ENCODE results near the gene NOM1. TPM values are rescaled to one million over a fixed set of nuclear protein-coding genes. Genes with fewer than 3 reads are reported as not detected.
"Not testable (repeated sequence)": the region's sequence is repeated elsewhere in the genome, so short reads cannot be mapped to it uniquely, and the experiment has no call there.

The NOM1 gene
- polyA plus RNA-seq, 1 donor = 21.2 TPM

- H3K27ac ChIP-seq (ENCODE audit: low read length); H3K27me3 ChIP-seq (ENCODE audit: control insufficient read depth, insufficient read depth, low read length); H3K36me3 ChIP-seq (ENCODE audit: control insufficient read depth, insufficient read depth, low read length); H3K4me3 ChIP-seq (ENCODE audit: low read length); DNase-seq; H3K9me3 ChIP-seq (ENCODE audit: control insufficient read depth, low read depth, low read length); H3K4me1 ChIP-seq (ENCODE audit: control insufficient read depth, insufficient read depth, low read length): not testable (repeated sequence)
- 73% methylated on average over 3 of the region's 24 CpGs for WGBS (ENCODE audit: insufficient coverage, low lambda C conversion rate)
Measured at GRCh38 chr7:156920487-156921373, 28.8 kb upstream of the NOM1 start.

- H3K27ac ChIP-seq (ENCODE audit: low read length); H3K9me3 ChIP-seq (ENCODE audit: control insufficient read depth, low read depth, low read length); H3K4me1 ChIP-seq (ENCODE audit: control insufficient read depth, insufficient read depth, low read length); H3K36me3 ChIP-seq (ENCODE audit: control insufficient read depth, insufficient read depth, low read length); H3K4me3 ChIP-seq (ENCODE audit: low read length); H3K27me3 ChIP-seq (ENCODE audit: control insufficient read depth, insufficient read depth, low read length); DNase-seq: not testable (repeated sequence)
- WGBS (ENCODE audit: insufficient coverage, low lambda C conversion rate) = no CpG with 5 or more reads among the region's 6 CpGs
Measured at GRCh38 chr7:156922304-156922703, 27.2 kb upstream of the NOM1 start.

DNA sequence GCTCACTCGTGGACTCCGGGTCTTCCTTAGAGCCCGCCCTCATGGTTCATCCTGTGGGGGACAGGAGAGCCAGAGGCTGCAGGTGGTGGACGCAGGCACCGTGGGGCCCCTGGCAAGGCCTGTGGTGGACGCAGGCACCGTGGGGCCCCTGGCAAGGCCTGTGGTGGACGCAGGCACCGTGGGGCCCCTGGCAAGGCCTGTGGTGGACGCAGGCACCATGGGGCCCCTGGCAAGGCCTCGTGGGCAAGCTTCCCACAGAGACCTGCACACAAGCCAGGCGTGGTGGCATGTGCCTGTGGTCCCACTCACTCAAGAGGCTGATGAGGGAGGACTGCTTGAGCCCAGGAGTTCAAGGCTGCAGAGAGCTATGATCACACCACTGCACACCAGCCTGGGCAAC is 23.7 kb upstream of the NOM1 start:
- not testable (repeated sequence) for H3K4me1 ChIP-seq (ENCODE audit: control insufficient read depth, insufficient read depth, low read length); H3K27ac ChIP-seq (ENCODE audit: low read length); H3K27me3 ChIP-seq (ENCODE audit: control insufficient read depth, insufficient read depth, low read length); H3K9me3 ChIP-seq (ENCODE audit: control insufficient read depth, low read depth, low read length); DNase-seq; H3K4me3 ChIP-seq (ENCODE audit: low read length); H3K36me3 ChIP-seq (ENCODE audit: control insufficient read depth, insufficient read depth, low read length)
- no CpG with 5 or more reads among the region's 12 CpGs for WGBS (ENCODE audit: insufficient coverage, low lambda C conversion rate)

DNA sequence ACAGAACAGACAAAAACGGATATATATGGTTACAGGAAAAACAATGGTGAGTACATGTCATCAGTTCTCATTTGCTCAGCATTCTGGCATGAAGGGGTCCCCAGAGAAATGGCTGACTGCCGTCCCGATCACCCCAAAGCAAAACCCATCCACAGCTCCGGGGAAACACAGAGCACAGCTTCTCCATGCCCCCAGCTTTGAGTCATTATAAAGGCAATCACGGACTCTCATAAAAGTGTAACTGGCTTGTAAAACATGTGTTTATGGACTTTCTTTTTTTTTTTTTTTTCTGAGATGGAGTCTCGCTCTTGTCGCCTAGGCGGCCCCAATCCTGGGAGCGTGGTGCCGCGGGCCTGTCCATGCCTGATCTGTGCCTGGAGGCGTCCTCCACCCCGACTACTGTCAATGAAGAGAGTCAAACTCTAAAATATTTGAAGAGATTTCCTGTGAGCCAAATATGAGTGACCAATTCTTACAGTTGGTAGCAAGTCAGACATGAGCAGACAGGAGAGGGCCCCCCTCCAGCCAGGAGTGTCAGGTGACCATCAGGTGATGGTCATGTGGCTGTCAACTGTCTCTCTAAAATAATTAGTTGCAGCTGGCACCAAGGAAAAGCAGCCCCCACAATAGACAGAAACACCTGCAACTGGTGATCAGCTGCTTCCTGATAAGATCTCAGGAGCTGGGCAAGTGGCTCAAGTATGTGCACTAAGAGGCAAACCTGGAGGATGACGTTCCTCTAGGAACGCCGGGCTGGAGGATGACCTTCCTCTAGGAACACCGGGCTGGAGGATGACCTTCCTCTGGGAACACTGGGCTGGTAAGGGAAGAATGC is 21.7 kb upstream of the NOM1 start:
- Histone ChIP-seq H3K27ac (ENCODE audit: low read length) (peak overlapping the region; percentile 15), H3K36me3 (ENCODE audit: control insufficient read depth, insufficient read depth, low read length) (no peaks in the 10 kb centered on the region), H3K4me3 (ENCODE audit: low read length) (no peak overlapping the region), H3K27me3 (ENCODE audit: control insufficient read depth, insufficient read depth, low read length) (peaks cover 8% of the 10 kb centered on the region), H3K9me3 (ENCODE audit: control insufficient read depth, low read depth, low read length) (no peaks in the 10 kb centered on the region), H3K4me1 (ENCODE audit: control insufficient read depth, insufficient read depth, low read length) (no peaks in the 10 kb centered on the region)
- DNase-seq = no peak
- WGBS (ENCODE audit: insufficient coverage, low lambda C conversion rate) = 100% methylated on average over 1 of the region's 17 CpGs

DNA sequence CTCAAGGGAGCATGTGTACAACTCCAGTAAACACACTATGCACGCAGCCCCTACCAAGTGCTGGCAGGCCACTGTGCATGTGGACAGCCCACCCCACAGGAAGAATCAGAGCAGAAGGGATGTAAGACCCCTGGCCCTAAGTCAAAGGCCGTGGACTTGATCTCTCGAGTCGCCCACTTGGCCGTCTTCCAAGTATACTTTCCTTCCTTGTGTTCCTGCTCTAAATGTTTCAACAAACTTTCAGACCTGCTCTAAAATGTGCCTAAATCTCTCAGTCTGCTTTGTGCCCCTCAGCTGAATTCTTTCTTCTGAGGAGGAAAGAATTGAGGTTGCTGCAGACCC is 21.1 kb upstream of the NOM1 start:
- no CpG with 5 or more reads among the region's 5 CpGs for whole genome bisulfite sequencing (ENCODE audit: insufficient coverage, low lambda C conversion rate)
- DNase-seq = no peak
- Histone ChIP-seq H3K27ac (ENCODE audit: low read length) (no peak overlapping the region), H3K9me3 (ENCODE audit: control insufficient read depth, low read depth, low read length) (no peaks in the 10 kb centered on the region), H3K4me1 (ENCODE audit: control insufficient read depth, insufficient read depth, low read length) (no peaks in the 10 kb centered on the region), H3K36me3 (ENCODE audit: control insufficient read depth, insufficient read depth, low read length) (no peaks in the 10 kb centered on the region), H3K27me3 (ENCODE audit: control insufficient read depth, insufficient read depth, low read length) (peaks cover 8% of the 10 kb centered on the region), H3K4me3 (ENCODE audit: low read length) (no peak overlapping the region)

DNA sequence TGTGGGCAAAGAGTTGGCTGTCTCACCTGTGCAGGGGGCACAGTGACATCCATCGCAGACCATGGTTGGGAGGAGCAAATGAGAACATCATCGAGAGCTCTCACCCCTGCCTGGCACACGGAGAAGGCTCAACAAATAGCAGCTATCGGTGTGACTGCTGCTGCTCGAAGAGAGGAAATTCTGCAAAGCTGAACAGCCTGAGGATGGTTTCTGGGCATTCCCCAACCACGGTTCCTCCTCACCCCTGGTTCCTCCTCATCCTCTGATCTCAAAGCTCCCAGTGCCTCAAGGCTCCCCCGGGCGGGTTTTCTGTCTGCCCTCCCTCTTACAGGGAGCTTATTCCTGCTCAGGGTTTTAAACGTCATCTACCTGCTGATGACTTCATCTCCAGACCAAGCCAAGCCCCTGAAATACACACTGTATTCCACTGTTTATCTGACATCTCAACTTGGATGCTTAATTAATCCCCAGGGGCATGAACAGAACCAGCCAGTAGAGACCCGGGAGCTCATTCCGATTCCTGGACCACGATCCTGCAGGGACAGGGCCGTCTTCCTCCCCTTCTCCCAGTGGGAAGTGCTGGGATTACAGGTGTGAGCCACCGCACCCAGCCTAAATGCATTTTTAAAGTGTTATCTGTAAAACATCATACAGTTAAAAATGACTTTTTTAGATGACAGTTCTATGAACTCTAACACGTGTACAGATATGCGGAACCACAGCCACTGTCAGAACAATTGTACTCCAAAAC is 19.5 kb upstream of the NOM1 start:
- Histone ChIP-seq H3K4me3 (ENCODE audit: low read length) (no peak overlapping the region), H3K4me1 (ENCODE audit: control insufficient read depth, insufficient read depth, low read length) (no peaks in the 10 kb centered on the region), H3K9me3 (ENCODE audit: control insufficient read depth, low read depth, low read length) (no peaks in the 10 kb centered on the region), H3K27me3 (ENCODE audit: control insufficient read depth, insufficient read depth, low read length) (peaks cover 8% of the 10 kb centered on the region), H3K27ac (ENCODE audit: low read length) (no peak overlapping the region), H3K36me3 (ENCODE audit: control insufficient read depth, insufficient read depth, low read length) (no peaks in the 10 kb centered on the region)
- DNase-seq = no peak
- no CpG with 5 or more reads among the region's 16 CpGs for WGBS (ENCODE audit: insufficient coverage, low lambda C conversion rate)

DNA sequence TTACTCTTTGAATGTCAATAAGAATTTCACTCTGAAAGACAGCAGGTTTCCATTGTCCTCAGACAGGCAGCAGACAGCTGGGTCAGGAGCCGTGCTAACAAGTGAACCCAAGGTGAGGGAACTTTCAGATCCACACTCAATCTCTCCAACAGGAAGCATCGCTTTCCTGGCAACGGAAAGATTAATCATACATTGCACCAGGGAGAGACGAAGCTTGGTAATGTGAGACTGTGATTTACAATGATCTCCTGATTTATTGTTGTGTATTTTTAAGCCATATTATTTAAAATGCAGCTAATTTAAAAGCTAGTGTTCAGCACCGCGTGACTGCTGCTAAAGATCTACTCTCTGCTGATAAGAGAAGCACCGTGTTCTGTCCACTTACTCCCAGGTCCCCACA is 17.5 kb upstream of the NOM1 start:
- Histone ChIP-seq H3K36me3 (ENCODE audit: control insufficient read depth, insufficient read depth, low read length) (no peaks in the 10 kb centered on the region), H3K4me1 (ENCODE audit: control insufficient read depth, insufficient read depth, low read length) (no peaks in the 10 kb centered on the region), H3K9me3 (ENCODE audit: control insufficient read depth, low read depth, low read length) (no peaks in the 10 kb centered on the region), H3K4me3 (ENCODE audit: low read length) (no peak overlapping the region), H3K27ac (ENCODE audit: low read length) (no peak overlapping the region), H3K27me3 (ENCODE audit: control insufficient read depth, insufficient read depth, low read length) (peaks cover 8% of the 10 kb centered on the region)
- WGBS (ENCODE audit: insufficient coverage, low lambda C conversion rate) = no CpG with 5 or more reads among the region's 7 CpGs
- DNase-seq = no peak

- Histone ChIP-seq H3K36me3 (ENCODE audit: control insufficient read depth, insufficient read depth, low read length) (no peaks in the 10 kb centered on the region), H3K4me1 (ENCODE audit: control insufficient read depth, insufficient read depth, low read length) (no peaks in the 10 kb centered on the region), H3K4me3 (ENCODE audit: low read length) (no peak overlapping the region), H3K27ac (ENCODE audit: low read length) (no peak overlapping the region), H3K9me3 (ENCODE audit: control insufficient read depth, low read depth, low read length) (no peaks in the 10 kb centered on the region), H3K27me3 (ENCODE audit: control insufficient read depth, insufficient read depth, low read length) (peaks cover 3% of the 10 kb centered on the region)
- no peak for DNase-seq
- WGBS (ENCODE audit: insufficient coverage, low lambda C conversion rate) = no CpG with 5 or more reads among the region's 7 CpGs
Measured at GRCh38 chr7:156935250-156935649, 14.3 kb upstream of the NOM1 start.

- H3K36me3 ChIP-seq (ENCODE audit: control insufficient read depth, insufficient read depth, low read length); H3K27me3 ChIP-seq (ENCODE audit: control insufficient read depth, insufficient read depth, low read length); H3K4me3 ChIP-seq (ENCODE audit: low read length); H3K27ac ChIP-seq (ENCODE audit: low read length); DNase-seq; H3K4me1 ChIP-seq (ENCODE audit: control insufficient read depth, insufficient read depth, low read length): not testable (repeated sequence)
- WGBS (ENCODE audit: insufficient coverage, low lambda C conversion rate) = 100% methylated on average over 1 of the region's 3 CpGs
- peaks cover 14% of the 10 kb centered on the region for H3K9me3 ChIP-seq (ENCODE audit: control insufficient read depth, low read depth, low read length)
Measured at GRCh38 chr7:156936766-156937165, 12.7 kb upstream of the NOM1 start.

GRCh38 chr7:156940421-156941122 is 8.9 kb upstream of the NOM1 start:
- no peaks in the 10 kb centered on the region for H3K4me1 ChIP-seq (ENCODE audit: control insufficient read depth, insufficient read depth, low read length)
- H3K9me3 ChIP-seq (ENCODE audit: control insufficient read depth, low read depth, low read length) = peaks cover 20% of the 10 kb centered on the region
- whole genome bisulfite sequencing (ENCODE audit: insufficient coverage, low lambda C conversion rate) = 98% methylated on average over 10 of the region's 57 CpGs
- H3K27me3 ChIP-seq (ENCODE audit: control insufficient read depth, insufficient read depth, low read length) = peaks cover 25% of the 10 kb centered on the region
- no peaks in the 10 kb centered on the region for H3K36me3 ChIP-seq (ENCODE audit: control insufficient read depth, insufficient read depth, low read length)
- no peak overlapping the region for H3K27ac ChIP-seq (ENCODE audit: low read length)
- H3K4me3 ChIP-seq (ENCODE audit: low read length) = no peak overlapping the region
- no peak for DNase-seq

Measured in large intestine (tissue), 3 donors.